IMR-90 (cell line): ENCODE data around the gene IFT81. TPM values are rescaled to one million over a fixed set of nuclear protein-coding genes. Genes with fewer than 3 reads are reported as not detected.

ENCODE experiments used
- ATAC-seq: fragments of 200-7000 bp; cut with Tn5 transposase; 2 replicates; pipeline ENCODE4 v1.9.1; 2020; ENCODE audit warnings: low read depth, mild to moderate bottlenecking, moderate library complexity
- BruUV-seq: library from RNA; stranded (reverse); fragments of 400-500 nt; replicated peaks from 2 replicates; lab custom pipeline; 2021; lab: Mats Ljungman, UMichigan
- CTCF ChIA-PET: fragments of 300-600 bp; formaldehyde crosslinking; extraction: SDS; loops from one replicate; lab custom pipeline; 2021; ENCODE audit warnings: antibody characterized with exemption; lab: Yijun Ruan, JAX
- POLR2A ChIA-PET: fragments of 300-600 bp; sonication (Branson Sonifier 250); formaldehyde crosslinking; loops from one replicate; lab custom pipeline; 2022; ENCODE audit warnings: antibody characterized with exemption; ENCODE audit not compliant: unreplicated experiment; lab: Charles Lee
- DNase-seq: peaks from one replicate; pipeline ENCODE4 v3.0.0; 2013
- H2AFZ ChIP-seq: replicated peaks from 2 replicates; pipeline ENCODE3; 2013; ENCODE audit warnings: low read length, mild to moderate bottlenecking; ENCODE audit not compliant: poor library complexity
- H2AK5ac ChIP-seq: 2 replicates; pipeline ENCODE4 v1.6.1; 2013; ENCODE audit warnings: low read depth, low read length, inconsistent platforms
- H2AK9ac ChIP-seq: replicated peaks from 2 replicates; pipeline ENCODE3; 2013; ENCODE audit warnings: mild to moderate bottlenecking, low read depth, low read length, moderate library complexity; ENCODE audit not compliant: poor library complexity
- H2BK120ac ChIP-seq: 2 replicates; pipeline ENCODE4 v1.6.1; 2013; ENCODE audit warnings: low read depth, low read length, inconsistent platforms
- H2BK15ac ChIP-seq: 3 replicates; pipeline ENCODE4 v1.6.1; 2013; ENCODE audit warnings: low read depth, low read length, inconsistent platforms
- H2BK20ac ChIP-seq: 2 replicates; pipeline ENCODE4 v1.6.1; 2013; ENCODE audit warnings: low read depth, mild to moderate bottlenecking, inconsistent platforms, low read length, moderate library complexity
- H2BK5ac ChIP-seq: 2 replicates; pipeline ENCODE4 v1.6.1; 2013; ENCODE audit warnings: mild to moderate bottlenecking, low read depth, low read length, inconsistent platforms; ENCODE audit not compliant: poor library complexity, severe bottlenecking
- H3K14ac ChIP-seq: replicated peaks from 2 replicates; pipeline ENCODE4 v1.6.1; 2013; ENCODE audit warnings: low read depth, low read length, inconsistent platforms
- H3K18ac ChIP-seq: 2 replicates; pipeline ENCODE4 v1.6.1; 2013; ENCODE audit warnings: low read depth, low read length, control low read depth
- H3K23ac ChIP-seq: 2 replicates; pipeline ENCODE4 v1.6.1; 2013; ENCODE audit warnings: low read depth, low read length, inconsistent platforms
- H3K27ac ChIP-seq: 2 replicates; pipeline ENCODE4 v1.5.1; 2013; ENCODE audit warnings: mild to moderate bottlenecking, control low read depth, low read length; ENCODE audit not compliant: insufficient read depth
- H3K27me3 ChIP-seq: 2 replicates; pipeline ENCODE4 v1.6.1; 2013; ENCODE audit warnings: low read length; ENCODE audit not compliant: control insufficient read depth, insufficient read depth
- H3K36me3 ChIP-seq: 2 replicates; pipeline ENCODE4 v1.6.1; 2013; ENCODE audit warnings: low read length, mixed read lengths; ENCODE audit not compliant: control insufficient read depth, insufficient read depth
- H3K4ac ChIP-seq: 2 replicates; pipeline ENCODE4 v1.6.1; 2013; ENCODE audit warnings: low read depth, low read length, inconsistent platforms
- H3K4me1 ChIP-seq: 2 replicates; pipeline ENCODE4 v1.6.1; 2013; ENCODE audit warnings: low read length, mixed read lengths; ENCODE audit not compliant: control insufficient read depth, insufficient read depth
- H3K4me2 ChIP-seq: 2 replicates; pipeline ENCODE4 v1.6.1; 2013; ENCODE audit warnings: low read depth, mild to moderate bottlenecking, control low read depth, low read length, moderate library complexity
- H3K4me3 ChIP-seq: 2 replicates; pipeline ENCODE4 v1.5.1; 2013; ENCODE audit warnings: low read depth, mild to moderate bottlenecking, control low read depth, low read length, moderate library complexity; ENCODE audit not compliant: insufficient read depth
- H3K56ac ChIP-seq: 2 replicates; pipeline ENCODE4 v1.6.1; 2013; ENCODE audit warnings: low read length, inconsistent platforms; ENCODE audit not compliant: insufficient read depth; ENCODE audit errors: extremely low read depth
- H3K79me1 ChIP-seq, 2 experiments: 2 replicates each; pipeline ENCODE4 v1.6.1; 2013; ENCODE audit warnings: low read length in 2 of 2, inconsistent platforms in 1 of 2, low read depth in 1 of 2
- H3K9ac ChIP-seq: 2 replicates; pipeline ENCODE4 v1.6.1; 2013; ENCODE audit warnings: low read depth, low read length, control low read depth
- H3K9me1 ChIP-seq: 2 replicates; pipeline ENCODE4 v1.6.1; 2013; ENCODE audit warnings: low read length, inconsistent platforms; ENCODE audit not compliant: insufficient read depth
- H3K9me3 ChIP-seq: 2 replicates; pipeline ENCODE4 v1.6.1; 2013; ENCODE audit warnings: low read length; ENCODE audit not compliant: control insufficient read depth, insufficient read depth
- H4K20me1 ChIP-seq: 2 replicates; pipeline ENCODE4 v1.6.1; 2013; ENCODE audit warnings: low read length, inconsistent platforms; ENCODE audit not compliant: insufficient read depth
- H4K5ac ChIP-seq: 2 replicates; pipeline ENCODE4 v1.6.1; 2013; ENCODE audit warnings: mild to moderate bottlenecking, low read depth, low read length, control low read depth
- H4K8ac ChIP-seq, 2 experiments: 2 replicates each; pipeline ENCODE4 v1.6.1; 2013; ENCODE audit warnings: low read depth in 2 of 2, low read length in 2 of 2, control low read depth in 1 of 2, inconsistent platforms in 1 of 2
- H4K91ac ChIP-seq: 2 replicates; pipeline ENCODE4 v1.6.1; 2013; ENCODE audit warnings: low read depth, low read length, inconsistent platforms; ENCODE audit not compliant: insufficient read depth
- BHLHE40 ChIP-seq: fragments of 150-350 bp; IDR thresholded peaks from 2 replicates; pipeline ENCODE4 v1.6.1; 2016; ENCODE audit warnings: mild to moderate bottlenecking, low read depth, low read length
- CEBPB ChIP-seq: IDR thresholded peaks from 2 replicates; pipeline ENCODE4 v1.6.1; 2012; ENCODE audit warnings: low read depth, low read length, improper control_type of control experiment
- CHD1 ChIP-seq: IDR thresholded peaks from 2 replicates; pipeline ENCODE4 v1.6.1; 2012; ENCODE audit warnings: low read depth, low read length, improper control_type of control experiment
- FOS ChIP-seq: fragments of 150-350 bp; IDR thresholded peaks from 2 replicates; pipeline ENCODE4 v1.6.1; 2016; ENCODE audit warnings: low read depth, low read length
- MAFK ChIP-seq: IDR thresholded peaks from 2 replicates; pipeline ENCODE4 v1.6.1; 2012; ENCODE audit warnings: low read depth, low read length, improper control_type of control experiment
- MAZ ChIP-seq: IDR thresholded peaks from 2 replicates; pipeline ENCODE4 v1.6.1; 2012; ENCODE audit warnings: low read depth, mild to moderate bottlenecking, low read length, improper control_type of control experiment, moderate library complexity, borderline replicate concordance
- MXI1 ChIP-seq: IDR thresholded peaks from 2 replicates; pipeline ENCODE4 v1.6.1; 2012; ENCODE audit warnings: low read depth, mild to moderate bottlenecking, low read length, moderate library complexity, borderline replicate concordance
- NFE2L2 ChIP-seq: fragments of 150-350 bp; IDR thresholded peaks from 2 replicates; pipeline ENCODE4 v1.6.1; 2016; ENCODE audit warnings: low read depth, mild to moderate bottlenecking, low read length
- POLR2A ChIP-seq: IDR thresholded peaks from 2 replicates; pipeline ENCODE4 v1.6.1; 2012; ENCODE audit warnings: mild to moderate bottlenecking, low read depth, low read length
- RAD21 ChIP-seq: IDR thresholded peaks from 2 replicates; pipeline ENCODE4 v1.6.1; 2012; ENCODE audit warnings: low read length, improper control_type of control experiment
- RCOR1 ChIP-seq: IDR thresholded peaks from 2 replicates; pipeline ENCODE4 v1.6.1; 2012; ENCODE audit warnings: mild to moderate bottlenecking, low read length, improper control_type of control experiment; ENCODE audit not compliant: insufficient replicate concordance
- RFX5 ChIP-seq: IDR thresholded peaks from 2 replicates; pipeline ENCODE4 v1.8.0; 2012; ENCODE audit warnings: low read depth, mild to moderate bottlenecking, low read length, moderate library complexity
- SMC3 ChIP-seq: fragments of 150-350 bp; IDR thresholded peaks from 2 replicates; pipeline ENCODE4 v1.6.1; 2016; ENCODE audit warnings: low read depth, mild to moderate bottlenecking, antibody characterized with exemption, low read length, moderate library complexity
- USF2 ChIP-seq: fragments of 150-350 bp; IDR thresholded peaks from 2 replicates; pipeline ENCODE4 v1.6.1; 2017; ENCODE audit warnings: mild to moderate bottlenecking, antibody characterized with exemption, low read length, low read depth
- WGBS, 2 experiments: methylation state at CpG; one replicate each; pipeline versions ENCODE4 v1.1.5 to v1.1.7; 2013; ENCODE audit warnings: missing lambda C conversion rate in 2 of 2; ENCODE audit not compliant: insufficient read length in 1 of 2; ENCODE audit errors: extremely low coverage in 2 of 2; 5-methylcytosine and 5-hydroxymethylcytosine counted together
- dilution Hi-C: fragments of 300-500 bp; cut with HindIII; formaldehyde crosslinking; loops from one replicate; pipeline ENCODE4 v1.14.3; 2018; ENCODE audit warnings: low sequenced_read_pairs; ENCODE audit not compliant: unreplicated experiment
- in situ Hi-C: fragments of 300-500 bp; cut with MboI; formaldehyde crosslinking; loops from 3 replicates; pipeline ENCODE4 v1.14.3; 2019; ENCODE audit warnings: low sequenced_read_pairs, inconsistent platforms, mixed read lengths
- intact Hi-C: fragments of 100-400 bp; cut with micrococcal nuclease; formaldehyde crosslinking; loops from 2 replicates; pipeline ENCODE4 v1.10.0; 2022
- polyA plus RNA-seq, 3 experiments: library from polyadenylated mRNA; depleted of rRNA; stranded (reverse); fragments of >200 nt; gene quantifications; 2 replicates each; pipeline ENCODE4 v1.2.3, GENCODE V29; 2012; ENCODE audit warnings: low replicate concordance in 1 of 3
- total RNA-seq: library from RNA; depleted of rRNA; stranded (reverse); fragments of >200 nt; gene quantifications from 2 replicates; pipeline ENCODE4 v1.2.3, GENCODE V29; 2012
- TF ChIP-seq, protein P1 (sequence below): conservative IDR thresholded peaks from 2 replicates; pipeline ENCODE4 v1.5.1; 2012; ENCODE audit warnings: mild to moderate bottlenecking, low read depth, low read length, improper control_type of control experiment
- TF ChIP-seq, protein P2 (sequence below): fragments of 150-350 bp; IDR thresholded peaks from 2 replicates; pipeline ENCODE4 v1.6.1; 2016; ENCODE audit warnings: low read depth, mild to moderate bottlenecking, low read length, moderate library complexity, borderline replicate concordance

The IFT81 gene
- total and polyA plus RNA-seq, 2 of the 4 experiments (the other 2 are of a cell fraction) = 6.1 to 8.1 TPM

DNA sequence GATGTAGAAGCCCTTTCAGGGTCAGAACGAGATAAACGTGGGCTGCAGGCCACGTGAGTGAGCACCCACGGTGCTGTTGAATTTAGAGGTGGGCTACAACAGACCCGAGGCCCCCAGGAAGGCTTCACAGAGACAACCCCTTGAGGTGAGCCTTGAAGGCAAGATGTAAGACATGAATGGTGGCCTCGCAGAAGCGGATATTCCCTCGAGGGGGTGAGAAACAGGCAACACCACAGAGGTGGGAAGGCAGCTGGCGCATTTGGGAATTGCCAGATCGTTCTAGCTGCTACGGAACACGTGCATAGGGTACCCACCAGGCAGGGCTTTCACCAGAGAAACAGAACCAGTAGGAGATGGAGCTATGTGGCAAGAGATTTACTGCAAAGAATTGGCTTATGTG lies 134.3 kb downstream of the IFT81 start:
- ChIA-PET CTCF (no interaction called here), POLR2A (no interaction called here)
- H3K9ac ChIP-seq = no peak overlapping the region
- H3K79me1 ChIP-seq = no peaks in the 10 kb centered on the region
- H2AK9ac ChIP-seq = peak overlapping the region; percentile 42
- H3K9me1 ChIP-seq = no peaks in the 10 kb centered on the region
- no peak overlapping the region for H2BK20ac ChIP-seq
- ATAC-seq (no peak), DNase-seq (no peak)
- no peak overlapping the region for H3K4me3 ChIP-seq
- no peaks in the 10 kb centered on the region for H3K9me3 ChIP-seq
- H2BK120ac ChIP-seq = no peak overlapping the region
- H4K5ac ChIP-seq = no peak overlapping the region
- H3K27me3 ChIP-seq = no peaks in the 10 kb centered on the region
- H3K27ac ChIP-seq = no peak overlapping the region
- no peak overlapping the region for H3K4me2 ChIP-seq
- H4K20me1 ChIP-seq = no peaks in the 10 kb centered on the region
- dilution Hi-C loops = no loop called here
- TF ChIP-seq, protein P1, sequence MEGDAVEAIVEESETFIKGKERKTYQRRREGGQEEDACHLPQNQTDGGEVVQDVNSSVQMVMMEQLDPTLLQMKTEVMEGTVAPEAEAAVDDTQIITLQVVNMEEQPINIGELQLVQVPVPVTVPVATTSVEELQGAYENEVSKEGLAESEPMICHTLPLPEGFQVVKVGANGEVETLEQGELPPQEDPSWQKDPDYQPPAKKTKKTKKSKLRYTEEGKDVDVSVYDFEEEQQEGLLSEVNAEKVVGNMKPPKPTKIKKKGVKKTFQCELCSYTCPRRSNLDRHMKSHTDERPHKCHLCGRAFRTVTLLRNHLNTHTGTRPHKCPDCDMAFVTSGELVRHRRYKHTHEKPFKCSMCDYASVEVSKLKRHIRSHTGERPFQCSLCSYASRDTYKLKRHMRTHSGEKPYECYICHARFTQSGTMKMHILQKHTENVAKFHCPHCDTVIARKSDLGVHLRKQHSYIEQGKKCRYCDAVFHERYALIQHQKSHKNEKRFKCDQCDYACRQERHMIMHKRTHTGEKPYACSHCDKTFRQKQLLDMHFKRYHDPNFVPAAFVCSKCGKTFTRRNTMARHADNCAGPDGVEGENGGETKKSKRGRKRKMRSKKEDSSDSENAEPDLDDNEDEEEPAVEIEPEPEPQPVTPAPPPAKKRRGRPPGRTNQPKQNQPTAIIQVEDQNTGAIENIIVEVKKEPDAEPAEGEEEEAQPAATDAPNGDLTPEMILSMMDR = no peak
- TF ChIP-seq BHLHE40 (no peak), MAFK (no peak), RFX5 (no peak), RAD21 (no peak), CHD1 (no peak), FOS (no peak), RCOR1 (no peak), MXI1 (no peak), MAZ (no peak), USF2 (no peak), POLR2A (no peak), NFE2L2 (no peak), CEBPB (no peak), SMC3 (no peak)
- TF ChIP-seq, protein P2, sequence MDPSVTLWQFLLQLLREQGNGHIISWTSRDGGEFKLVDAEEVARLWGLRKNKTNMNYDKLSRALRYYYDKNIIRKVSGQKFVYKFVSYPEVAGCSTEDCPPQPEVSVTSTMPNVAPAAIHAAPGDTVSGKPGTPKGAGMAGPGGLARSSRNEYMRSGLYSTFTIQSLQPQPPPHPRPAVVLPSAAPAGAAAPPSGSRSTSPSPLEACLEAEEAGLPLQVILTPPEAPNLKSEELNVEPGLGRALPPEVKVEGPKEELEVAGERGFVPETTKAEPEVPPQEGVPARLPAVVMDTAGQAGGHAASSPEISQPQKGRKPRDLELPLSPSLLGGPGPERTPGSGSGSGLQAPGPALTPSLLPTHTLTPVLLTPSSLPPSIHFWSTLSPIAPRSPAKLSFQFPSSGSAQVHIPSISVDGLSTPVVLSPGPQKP = no peak
- 93% methylated on average over 5 of the region's 12 CpGs; no CpG with 5 or more reads in 1 of the 2 experiments for WGBS, 2 experiments
- intact Hi-C loops = no loop called here
- peaks cover 6% of the 10 kb centered on the region; the same call in 1 of the 2 replicates for H3K4me1 ChIP-seq
- H3K4ac ChIP-seq = no peak overlapping the region
- H2BK15ac ChIP-seq = no peak overlapping the region
- no peak overlapping the region for H3K23ac ChIP-seq
- H4K8ac ChIP-seq = no peak overlapping the region
- H2AK5ac ChIP-seq = no peak overlapping the region
- no TSS peak for BruUV-seq
- in situ Hi-C loops = no loop called here
- H3K36me3 ChIP-seq = no peaks in the 10 kb centered on the region
- H3K14ac ChIP-seq = no peak overlapping the region
- H4K91ac ChIP-seq = no peak overlapping the region
- peak overlapping the region; percentile 11 for H2AFZ ChIP-seq
- H2BK5ac ChIP-seq = no peak overlapping the region
- H3K18ac ChIP-seq = no peak overlapping the region
- H3K56ac ChIP-seq = no peak overlapping the region
